ENCODE results near the gene MRGPRD. TPM values are rescaled to one million over a fixed set of nuclear protein-coding genes. Genes with fewer than 3 reads are reported as not detected.

MRGPRD gene
- total RNA-seq, 2 experiments from 2014 or later, result not detected

- Histone ChIP-seq H3K27ac (ENCODE audit: low read depth, low read length, poor library complexity, severe bottlenecking) (no peak overlapping the region), H3K4me3 (ENCODE audit: low read depth, low read length, poor library complexity, severe bottlenecking) (no peak overlapping the region), H3K36me3 (ENCODE audit: insufficient read depth, low read length) (no peaks in the 10 kb centered on the region), H4K20me1 (ENCODE audit: insufficient read depth, low read length) (no peaks in the 10 kb centered on the region), H3K4me1 (ENCODE audit: insufficient read depth, low read length, poor library complexity, severe bottlenecking) (no peaks in the 10 kb centered on the region), H3K4me2 (ENCODE audit: low read length) (no peak overlapping the region), H3K79me2 (ENCODE audit: insufficient read depth, low read depth, low read length) (no peaks in the 10 kb centered on the region), H3K9me3 (ENCODE audit: low read length) (no peaks in the 10 kb centered on the region), H2AFZ (ENCODE audit: low read length) (no peak overlapping the region), H3K9me2 (ENCODE audit: insufficient read depth, low read length) (no peaks in the 10 kb centered on the region)
- intact Hi-C loops (cut with micrococcal nuclease; ENCODE audit: unreplicated experiment), result no loop called here
- no TSS peak for BruUV-seq (replicated peaks)
- ChIA-PET CTCF (ENCODE audit: unreplicated experiment) (no interaction called here), POLR2A (no interaction called here)
- DNase-seq (ENCODE audit: low spot score), result no peak
- TF ChIP-seq CTCF (conservative IDR thresholded peaks at IDR 0.05; ENCODE audit: low read length), result no peak
- no peak for TF ChIP-seq EZH2phosphoT487 (IDR thresholded peaks at IDR 0.05; ENCODE audit: borderline replicate concordance, low read depth, low read length)
These were observed 18.1 kb downstream of the MRGPRD start for GRCh38 chr11:68962527-68963250.

DNA sequence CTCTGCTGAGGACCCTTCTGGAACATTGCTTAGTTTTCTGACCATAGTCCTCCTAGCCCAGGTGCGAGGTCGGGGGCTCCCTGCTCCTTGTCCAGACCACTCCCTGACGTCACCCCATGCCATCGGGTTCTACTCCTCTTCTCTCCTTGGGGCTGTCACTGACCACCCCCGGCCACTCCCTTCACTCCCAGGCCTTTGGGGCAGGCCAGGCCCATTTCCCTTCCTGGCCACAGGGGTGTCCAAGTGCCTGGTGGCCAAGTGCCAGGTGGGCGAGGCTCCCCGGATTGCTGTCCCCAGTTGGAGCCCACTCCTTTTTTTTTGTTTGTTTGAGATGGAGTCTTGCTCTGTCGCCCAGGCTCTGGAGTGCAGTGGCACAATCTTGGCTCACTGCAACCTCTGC is 19.5 kb downstream of the MRGPRD start:
- ChIA-PET POLR2A (no interaction called here), CTCF (ENCODE audit: unreplicated experiment) (no interaction called here)
- no peaks in the 10 kb centered on the region for H3K79me2 ChIP-seq (ENCODE audit: insufficient read depth, low read depth, low read length)
- H4K20me1 ChIP-seq (ENCODE audit: insufficient read depth, low read length), result no peaks in the 10 kb centered on the region
- H3K4me3 ChIP-seq (ENCODE audit: low read depth, low read length, poor library complexity, severe bottlenecking), result no peak overlapping the region
- no TSS peak for BruUV-seq (replicated peaks)
- intact Hi-C loops (cut with micrococcal nuclease; ENCODE audit: unreplicated experiment), result no loop called here
- H3K9me3 ChIP-seq (ENCODE audit: low read length), result no peaks in the 10 kb centered on the region
- no peak for TF ChIP-seq EZH2phosphoT487 (IDR thresholded peaks at IDR 0.05; ENCODE audit: borderline replicate concordance, low read depth, low read length)
- no peak for TF ChIP-seq CTCF (conservative IDR thresholded peaks at IDR 0.05; ENCODE audit: low read length)
- H3K27ac ChIP-seq (ENCODE audit: low read depth, low read length, poor library complexity, severe bottlenecking), result no peak overlapping the region
- H3K4me2 ChIP-seq (ENCODE audit: low read length), result no peak overlapping the region
- H3K36me3 ChIP-seq (ENCODE audit: insufficient read depth, low read length), result no peaks in the 10 kb centered on the region
- no peaks in the 10 kb centered on the region for H3K4me1 ChIP-seq (ENCODE audit: insufficient read depth, low read length, poor library complexity, severe bottlenecking)
- H3K9me2 ChIP-seq (ENCODE audit: insufficient read depth, low read length), result no peaks in the 10 kb centered on the region
- DNase-seq (ENCODE audit: low spot score), result no peak
- H2AFZ ChIP-seq (ENCODE audit: low read length), result no peak overlapping the region

DNA sequence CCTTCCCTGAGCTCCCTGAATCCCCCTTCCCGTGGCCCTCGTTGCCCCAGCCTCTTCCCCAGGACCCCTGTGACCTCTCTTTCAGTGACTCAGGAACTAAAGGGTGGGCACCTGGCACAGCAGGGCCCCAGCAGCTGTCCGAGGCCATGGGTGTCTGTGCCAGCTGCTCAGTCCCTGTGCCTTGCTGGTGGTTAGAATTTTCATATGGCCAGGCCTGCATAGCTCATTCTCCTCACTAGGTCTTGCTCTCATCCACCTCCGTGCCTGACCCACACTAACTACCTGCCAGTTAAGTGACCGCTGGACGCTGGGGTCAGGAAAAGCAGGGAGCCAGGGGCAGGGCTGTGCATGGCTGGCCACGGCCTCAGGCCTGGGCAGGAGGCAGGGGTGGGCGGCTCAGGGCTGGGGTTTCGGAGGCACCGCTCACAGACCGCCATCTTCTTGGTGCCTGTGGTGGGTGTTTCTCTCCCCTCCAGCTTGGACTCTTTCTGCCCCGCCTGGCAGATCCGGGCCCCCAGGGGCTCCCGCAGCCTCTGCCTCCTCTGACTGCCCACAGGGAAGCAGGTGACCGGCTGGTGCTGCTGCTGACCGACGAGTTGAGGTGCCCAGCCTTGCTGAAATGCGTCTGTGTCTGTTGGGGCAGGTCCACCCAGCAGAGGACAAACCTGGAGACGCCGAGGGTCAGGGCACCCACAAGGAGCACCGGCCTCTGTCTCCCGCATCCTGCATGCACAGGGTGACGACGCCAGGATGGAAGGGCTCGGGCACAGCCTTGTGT is 20.3 kb downstream of the MRGPRD start:
- Histone ChIP-seq H2AFZ (ENCODE audit: low read length) (no peak overlapping the region), H3K4me3 (ENCODE audit: low read depth, low read length, poor library complexity, severe bottlenecking) (no peak overlapping the region), H3K9me2 (ENCODE audit: insufficient read depth, low read length) (no peaks in the 10 kb centered on the region), H3K9me3 (ENCODE audit: low read length) (no peaks in the 10 kb centered on the region), H4K20me1 (ENCODE audit: insufficient read depth, low read length) (no peaks in the 10 kb centered on the region), H3K4me2 (ENCODE audit: low read length) (no peak overlapping the region), H3K27ac (ENCODE audit: low read depth, low read length, poor library complexity, severe bottlenecking) (no peak overlapping the region), H3K79me2 (ENCODE audit: insufficient read depth, low read depth, low read length) (no peaks in the 10 kb centered on the region), H3K4me1 (ENCODE audit: insufficient read depth, low read length, poor library complexity, severe bottlenecking) (no peaks in the 10 kb centered on the region), H3K36me3 (ENCODE audit: insufficient read depth, low read length) (no peaks in the 10 kb centered on the region)
- CTCF ChIA-PET (ENCODE audit: unreplicated experiment), result no interaction called here
- POLR2A ChIA-PET, result no interaction called here
- no TSS peak for BruUV-seq (replicated peaks)
- TF ChIP-seq EZH2phosphoT487 (IDR thresholded peaks at IDR 0.05; ENCODE audit: borderline replicate concordance, low read depth, low read length), result no peak
- no peak for TF ChIP-seq CTCF (conservative IDR thresholded peaks at IDR 0.05; ENCODE audit: low read length)
- intact Hi-C loops (cut with micrococcal nuclease; ENCODE audit: unreplicated experiment), result no loop called here
- no peak for DNase-seq (ENCODE audit: low spot score)
